ENCODE measurements around the gene PPP1R16B.

DNA sequence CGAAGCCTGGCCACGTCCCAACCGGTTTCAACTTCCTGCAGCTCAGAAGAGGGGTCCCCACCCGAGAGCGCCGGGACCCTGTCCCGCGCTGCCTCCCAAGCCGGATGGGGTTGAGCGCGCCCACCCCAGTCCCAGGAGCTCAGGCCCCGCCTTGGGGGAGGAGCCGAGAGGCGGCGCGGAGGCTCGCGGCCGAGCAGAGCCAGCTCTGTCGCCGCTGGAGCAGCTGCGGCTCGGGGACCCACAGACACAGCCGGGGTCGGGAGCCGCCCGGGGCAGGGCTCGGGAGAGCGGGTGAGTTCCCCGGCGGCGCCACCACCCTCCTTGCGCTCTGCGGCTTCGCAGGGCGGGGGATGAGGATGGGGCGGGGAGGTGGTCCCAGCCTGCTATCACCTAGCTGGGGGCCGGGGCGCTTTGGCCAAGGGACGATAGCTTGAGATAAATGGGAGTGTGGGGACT lies at the start of gene PPP1R16B:
- TF ChIP-seq CTCF (IDR thresholded peaks at IDR 0.05; ENCODE audit: poor library complexity) (no peak), EZH2phosphoT487 (IDR thresholded peaks at IDR 0.05; ENCODE audit: low read depth, severe bottlenecking, unreplicated experiment) (no peak)
